HepG2 (cell line): ENCODE measurements around the gene USP7. TPM values are rescaled to one million over a fixed set of nuclear protein-coding genes. Genes with fewer than 3 reads are reported as not detected.

Experiments
- ARNTL ChIP-seq: sonication (generic); formaldehyde crosslinking; IDR thresholded peaks from 2 replicates; pipeline ENCODE4 v1.4.0; 2020; ENCODE audit warnings: mild to moderate bottlenecking, missing genetic modification reagents
- ATF7 ChIP-seq, 2 experiments: fragments of 450-650 bp in 1 of 2; sonication (generic) in 1 of 2; formaldehyde crosslinking in 1 of 2; IDR thresholded peaks; 2 replicates each; pipeline versions ENCODE4 v1.4.0 to v1.6.1; 2016 to 2020; ENCODE audit warnings: antibody characterized with exemption in 1 of 2, mild to moderate bottlenecking in 1 of 2, missing genetic modification reagents in 1 of 2
- CENPT ChIP-seq: sonication (generic); formaldehyde crosslinking; IDR thresholded peaks from 2 replicates; pipeline ENCODE4 v1.8.0; 2022; ENCODE audit warnings: low read depth, mild to moderate bottlenecking, moderate library complexity, missing genetic modification reagents
- CREM ChIP-seq, 2 experiments: sonication (generic) in 1 of 2; formaldehyde crosslinking in 1 of 2; IDR thresholded peaks; 2 replicates each; pipeline versions ENCODE4 v1.4.0 to v1.6.1; 2016 to 2020; ENCODE audit warnings: antibody characterized with exemption in 1 of 2, mild to moderate bottlenecking in 1 of 2, missing genetic modification reagents in 1 of 2
- DNMT1 ChIP-seq: sonication (generic); formaldehyde crosslinking; IDR thresholded peaks from 2 replicates; pipeline ENCODE4 v1.5.1; 2020; ENCODE audit warnings: mild to moderate bottlenecking, missing genetic modification reagents
- GTF2F1 ChIP-seq: fragments of 150-350 bp; IDR thresholded peaks from 2 replicates; pipeline ENCODE4 v1.6.1; 2014; ENCODE audit warnings: low read length
- MIER3 ChIP-seq: IDR thresholded peaks from 2 replicates; pipeline ENCODE4 v1.6.1; 2016; ENCODE audit warnings: missing compliant biosample characterization, borderline replicate concordance
- YY1 ChIP-seq: IDR thresholded peaks from 2 replicates; pipeline ENCODE4 v1.6.1; 2011; ENCODE audit warnings: low read length, low read depth, moderate library complexity, mild to moderate bottlenecking; ENCODE audit not compliant: insufficient read depth, insufficient replicate concordance
- ZC3H13 ChIP-seq: sonication (generic); formaldehyde crosslinking; IDR thresholded peaks from 2 replicates; pipeline ENCODE4 v1.8.1; 2023; ENCODE audit warnings: mild to moderate bottlenecking, missing genetic modification reagents, moderate library complexity
- ZFP90 ChIP-seq: sonication (generic); formaldehyde crosslinking; IDR thresholded peaks from 2 replicates; pipeline ENCODE4 v1.8.0; 2022; ENCODE audit warnings: missing genetic modification reagents, mild to moderate bottlenecking, inconsistent platforms, borderline replicate concordance
- ZNF121 ChIP-seq: sonication (generic); formaldehyde crosslinking; IDR thresholded peaks from 2 replicates; pipeline ENCODE4 v1.5.0; 2020; ENCODE audit warnings: mild to moderate bottlenecking, missing genetic modification reagents
- ZNF205 ChIP-seq: IDR thresholded peaks from 2 replicates; pipeline ENCODE4 v1.6.1; 2018; ENCODE audit warnings: missing biosample characterization, missing genetic modification reagents
- ZNF234 ChIP-seq: sonication (generic); formaldehyde crosslinking; conservative IDR thresholded peaks from 2 replicates; pipeline ENCODE4 v1.5.1; 2020; ENCODE audit warnings: mild to moderate bottlenecking, missing genetic modification reagents
- ZNF253 ChIP-seq: sonication (generic); formaldehyde crosslinking; IDR thresholded peaks from 2 replicates; pipeline ENCODE4 v1.8.0; 2022; ENCODE audit warnings: mild to moderate bottlenecking, missing genetic modification reagents, borderline replicate concordance
- ZNF326 ChIP-seq: sonication (generic); formaldehyde crosslinking; IDR thresholded peaks from 2 replicates; pipeline ENCODE4 v1.4.0; 2020; ENCODE audit warnings: missing genetic modification reagents, borderline replicate concordance
- ZNF33A ChIP-seq: sonication (generic); formaldehyde crosslinking; IDR thresholded peaks from 2 replicates; pipeline ENCODE4 v1.5.1; 2020; ENCODE audit warnings: missing genetic modification reagents, mild to moderate bottlenecking, moderate library complexity, borderline replicate concordance
- ZNF431 ChIP-seq: sonication (generic); formaldehyde crosslinking; IDR thresholded peaks from 2 replicates; pipeline ENCODE4 v1.9.0; 2022; ENCODE audit warnings: missing genetic modification reagents, low read depth, mild to moderate bottlenecking, borderline replicate concordance
- ZNF530 ChIP-seq: sonication (generic); formaldehyde crosslinking; IDR thresholded peaks from 2 replicates; pipeline ENCODE4 v1.5.0; 2020; ENCODE audit warnings: low read depth, mild to moderate bottlenecking, missing genetic modification reagents
- polyA plus RNA-seq, 8 experiments: library from polyadenylated mRNA; depleted of rRNA in 3 of 8; stranded (reverse) in 7 of 8; unstranded in 1 of 8; fragments of >200 nt; fragmentation: Illumina TruSeq in 4 of 8; extraction: Trizol in 4 of 8; gene quantifications; 2 replicates each; pipeline versions ENCODE4 v1.2.1 to v1.2.3, GENCODE V29; 2011 to 2016; ENCODE audit warnings: low read depth in 4 of 8, missing spikeins in 1 of 8, mixed read lengths in 1 of 8; ENCODE audit not compliant: insufficient read depth in 1 of 8
- total RNA-seq, 5 experiments: library from RNA; depleted of rRNA; stranded (reverse); fragments of >200 nt; fragmentation: Illumina TruSeq; extraction: Trizol; gene quantifications; 2 replicates each; pipeline ENCODE4 v1.2.3, GENCODE V29; 2016; ENCODE audit warnings: low read depth in 1 of 5
- TF ChIP-seq, protein P1 (sequence below): sonication (generic); formaldehyde crosslinking; IDR thresholded peaks from 2 replicates; pipeline ENCODE4 v1.4.0; 2020; ENCODE audit warnings: missing genetic modification reagents, borderline replicate concordance
- TF ChIP-seq, protein P2 (sequence below): sonication (generic); formaldehyde crosslinking; IDR thresholded peaks from 2 replicates; pipeline ENCODE4 v1.4.0; 2020; ENCODE audit warnings: missing genetic modification reagents
- TF ChIP-seq, protein P3 (sequence below): sonication (generic); formaldehyde crosslinking; IDR thresholded peaks from 2 replicates; pipeline ENCODE4 v1.8.0; 2023; ENCODE audit warnings: mild to moderate bottlenecking, missing genetic modification reagents

Gene USP7
- total and polyA plus RNA-seq, 2 of the 13 experiments (the other 11 are each of a cell fraction or from before 2014, with no cell fraction given) = 52.5 to 173 TPM

DNA sequence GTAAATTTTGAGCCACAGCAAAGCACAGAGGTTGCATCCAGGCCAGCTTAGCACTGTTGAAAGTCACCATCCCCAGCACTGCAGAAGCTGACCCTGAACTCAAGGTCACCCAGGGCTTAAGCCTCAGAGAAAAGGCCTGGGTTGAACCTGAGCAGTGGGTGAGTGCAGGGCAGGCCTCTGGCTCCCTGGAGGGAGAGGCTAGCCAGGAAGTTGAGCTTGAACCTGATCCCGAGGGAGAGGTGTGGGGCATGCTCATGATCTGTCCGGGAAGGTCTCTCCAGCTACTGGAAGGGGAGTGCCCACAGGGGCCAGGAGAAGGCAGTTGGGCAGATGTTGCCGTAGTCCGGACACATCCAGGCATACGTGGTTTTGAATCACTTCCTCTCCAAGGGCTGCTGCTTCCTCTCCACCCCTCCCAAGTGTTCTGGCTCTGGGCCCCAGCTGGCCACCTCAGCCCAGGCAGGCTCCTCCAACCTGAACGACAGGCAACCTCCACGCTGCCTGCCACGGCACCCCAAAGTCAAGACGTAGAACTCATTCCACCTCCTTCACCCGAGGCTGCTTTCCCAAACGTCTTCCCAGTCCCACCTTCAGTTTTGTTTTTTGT, 113.3 kb downstream of the USP7 start (continued):
- TF ChIP-seq, protein P1, sequence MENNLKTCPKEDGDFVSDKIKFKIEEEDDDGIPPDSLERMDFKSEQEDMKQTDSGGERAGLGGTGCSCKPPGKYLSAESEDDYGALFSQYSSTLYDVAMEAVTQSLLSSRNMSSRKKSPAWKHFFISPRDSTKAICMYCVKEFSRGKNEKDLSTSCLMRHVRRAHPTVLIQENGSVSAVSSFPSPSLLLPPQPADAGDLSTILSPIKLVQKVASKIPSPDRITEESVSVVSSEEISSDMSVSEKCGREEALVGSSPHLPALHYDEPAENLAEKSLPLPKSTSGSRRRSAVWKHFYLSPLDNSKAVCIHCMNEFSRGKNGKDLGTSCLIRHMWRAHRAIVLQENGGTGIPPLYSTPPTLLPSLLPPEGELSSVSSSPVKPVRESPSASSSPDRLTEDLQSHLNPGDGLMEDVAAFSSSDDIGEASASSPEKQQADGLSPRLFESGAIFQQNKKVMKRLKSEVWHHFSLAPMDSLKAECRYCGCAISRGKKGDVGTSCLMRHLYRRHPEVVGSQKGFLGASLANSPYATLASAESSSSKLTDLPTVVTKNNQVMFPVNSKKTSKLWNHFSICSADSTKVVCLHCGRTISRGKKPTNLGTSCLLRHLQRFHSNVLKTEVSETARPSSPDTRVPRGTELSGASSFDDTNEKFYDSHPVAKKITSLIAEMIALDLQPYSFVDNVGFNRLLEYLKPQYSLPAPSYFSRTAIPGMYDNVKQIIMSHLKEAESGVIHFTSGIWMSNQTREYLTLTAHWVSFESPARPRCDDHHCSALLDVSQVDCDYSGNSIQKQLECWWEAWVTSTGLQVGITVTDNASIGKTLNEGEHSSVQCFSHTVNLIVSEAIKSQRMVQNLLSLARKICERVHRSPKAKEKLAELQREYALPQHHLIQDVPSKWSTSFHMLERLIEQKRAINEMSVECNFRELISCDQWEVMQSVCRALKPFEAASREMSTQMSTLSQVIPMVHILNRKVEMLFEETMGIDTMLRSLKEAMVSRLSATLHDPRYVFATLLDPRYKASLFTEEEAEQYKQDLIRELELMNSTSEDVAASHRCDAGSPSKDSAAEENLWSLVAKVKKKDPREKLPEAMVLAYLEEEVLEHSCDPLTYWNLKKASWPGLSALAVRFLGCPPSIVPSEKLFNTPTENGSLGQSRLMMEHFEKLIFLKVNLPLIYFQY = peak; percentile 87; the same call in 1 of the 2 replicates
- no peak for TF ChIP-seq ATF7 (IDR thresholded peaks at IDR 0.05)
- TF ChIP-seq ATF7 (CRISPR knock-in tag; IDR thresholded peaks at IDR 0.05) = peak; percentile 90
- peak; percentile 77 for TF ChIP-seq ZNF205
- TF ChIP-seq ARNTL (CRISPR knock-in tag) = peak; percentile 75
- TF ChIP-seq, protein P2, sequence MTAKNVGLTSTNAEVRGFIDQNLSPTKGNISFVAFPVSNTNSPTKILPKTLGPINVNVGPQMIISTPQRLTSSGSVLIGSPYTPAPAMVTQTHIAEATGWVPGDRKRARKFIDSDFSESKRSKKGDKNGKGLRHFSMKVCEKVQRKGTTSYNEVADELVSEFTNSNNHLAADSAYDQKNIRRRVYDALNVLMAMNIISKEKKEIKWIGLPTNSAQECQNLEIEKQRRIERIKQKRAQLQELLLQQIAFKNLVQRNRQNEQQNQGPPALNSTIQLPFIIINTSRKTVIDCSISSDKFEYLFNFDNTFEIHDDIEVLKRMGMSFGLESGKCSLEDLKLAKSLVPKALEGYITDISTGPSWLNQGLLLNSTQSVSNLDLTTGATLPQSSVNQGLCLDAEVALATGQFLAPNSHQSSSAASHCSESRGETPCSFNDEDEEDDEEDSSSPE = peak; percentile 69; the same call in 1 of the 2 replicates
- peak; percentile 82 for TF ChIP-seq ZFP90 (CRISPR knock-in tag)
- TF ChIP-seq CREM (IDR thresholded peaks at IDR 0.05) = peak; percentile 59; the same call in 1 of the 2 replicates
- TF ChIP-seq CREM (CRISPR knock-in tag; IDR thresholded peaks at IDR 0.05) = no peak
- TF ChIP-seq MIER3 (CRISPR knock-in tag) = peak; percentile 96
- TF ChIP-seq ZNF121 (CRISPR knock-in tag) = peak; percentile 90
- no peak for TF ChIP-seq YY1
- 0 out of 2 replicates have a peak, but pooled peaks have one; percentile 28 for TF ChIP-seq ZNF253 (CRISPR knock-in tag)
- no peak for TF ChIP-seq ZNF234 (CRISPR knock-in tag)
- TF ChIP-seq ZNF431 = 0 out of 2 replicates have a peak, but pooled peaks have one; percentile 72
- no peak for TF ChIP-seq GTF2F1
- TF ChIP-seq ZNF326 (CRISPR knock-in tag) = peak; percentile 87; the same call in 1 of the 2 replicates
- TF ChIP-seq, protein P3, sequence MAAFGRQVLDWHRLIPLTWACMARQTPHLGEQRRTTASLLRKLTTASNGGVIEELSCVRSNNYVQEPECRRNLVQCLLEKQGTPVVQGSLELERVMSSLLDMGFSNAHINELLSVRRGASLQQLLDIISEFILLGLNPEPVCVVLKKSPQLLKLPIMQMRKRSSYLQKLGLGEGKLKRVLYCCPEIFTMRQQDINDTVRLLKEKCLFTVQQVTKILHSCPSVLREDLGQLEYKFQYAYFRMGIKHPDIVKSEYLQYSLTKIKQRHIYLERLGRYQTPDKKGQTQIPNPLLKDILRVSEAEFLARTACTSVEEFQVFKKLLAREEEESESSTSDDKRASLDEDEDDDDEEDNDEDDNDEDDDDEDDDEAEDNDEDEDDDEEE (CRISPR knock-in tag) = no peak; the same call in 1 of the 2 replicates
- TF ChIP-seq DNMT1 = 0 out of 2 replicates have a peak, but pooled peaks have one; percentile 57
- peak; percentile 50; the same call in 1 of the 2 replicates for TF ChIP-seq ZC3H13 (CRISPR knock-in tag)
- no peak for TF ChIP-seq ZNF530 (CRISPR knock-in tag)
- peak; percentile 57; the same call in 1 of the 2 replicates for TF ChIP-seq CENPT (CRISPR knock-in tag)
- TF ChIP-seq ZNF33A (CRISPR knock-in tag) = no peak
